Astrocyte (in vitro differentiated cells and primary cell): ENCODE results near the gene LCLAT1. TPM values are rescaled to one million over a fixed set of nuclear protein-coding genes. Genes with fewer than 3 reads are reported as not detected.

ENCODE experiments used
- DNase-seq: peaks from one replicate; pipeline ENCODE4 v3.0.0-alpha.2; 2010; ENCODE audit warnings: low read depth
- FAIRE-seq: peaks from 2 replicates; lab custom pipeline; 2011; peaks lifted over from hg19 to GRCh38; lab: Jason Lieb, UNC
- H2AFZ ChIP-seq: 2 replicates; pipeline ENCODE4 v1.6.0; 2012; ENCODE audit warnings: low read depth, low read length, inconsistent platforms
- H3K27ac ChIP-seq: 2 replicates; pipeline ENCODE4 v1.5.1; 2011; ENCODE audit warnings: low read depth, low read length, inconsistent platforms
- H3K27me3 ChIP-seq: 2 replicates; pipeline ENCODE4 v1.6.0; 2011; ENCODE audit warnings: low read length, inconsistent platforms; ENCODE audit not compliant: insufficient read depth
- H3K36me3 ChIP-seq: 2 replicates; pipeline ENCODE4 v1.5.1; 2011; ENCODE audit warnings: low read length, inconsistent platforms; ENCODE audit not compliant: insufficient read depth
- H3K4me1 ChIP-seq: 2 replicates; pipeline ENCODE4 v1.5.1; 2011; ENCODE audit warnings: low read length, inconsistent platforms; ENCODE audit not compliant: insufficient read depth
- H3K4me2 ChIP-seq: 2 replicates; pipeline ENCODE4 v1.6.0; 2012; ENCODE audit warnings: low read length, inconsistent platforms
- H3K4me3 ChIP-seq: 2 replicates; pipeline ENCODE4 v1.5.1; 2011; ENCODE audit warnings: low read depth, mild to moderate bottlenecking, low read length, inconsistent platforms; ENCODE audit not compliant: insufficient read depth
- H3K79me2 ChIP-seq: 2 replicates; pipeline ENCODE4 v1.6.0; 2012; ENCODE audit warnings: mild to moderate bottlenecking, low read length, inconsistent platforms; ENCODE audit not compliant: insufficient read depth
- H3K9ac ChIP-seq: 2 replicates; pipeline ENCODE4 v1.6.0; 2012; ENCODE audit warnings: mild to moderate bottlenecking, low read length, inconsistent platforms
- H3K9me3 ChIP-seq: 2 replicates; pipeline ENCODE4 v1.5.1; 2012; ENCODE audit warnings: low read depth, mild to moderate bottlenecking, low read length, inconsistent platforms; ENCODE audit not compliant: insufficient read depth
- H4K20me1 ChIP-seq: 2 replicates; pipeline ENCODE4 v1.6.0; 2012; ENCODE audit warnings: low read length, inconsistent platforms; ENCODE audit not compliant: insufficient read depth
- H3K27ac Mint-ChIP-seq: one replicate; pipeline ENCODE4 v1.8.0; 2021; ENCODE audit warnings: mild to moderate bottlenecking, mixed read lengths; ENCODE audit not compliant: unreplicated experiment
- H3K27me3 Mint-ChIP-seq: one replicate; pipeline ENCODE4 v1.8.0; 2021; ENCODE audit warnings: low read depth, mixed read lengths; ENCODE audit not compliant: unreplicated experiment
- H3K36me3 Mint-ChIP-seq: one replicate; pipeline ENCODE4 v1.8.0; 2021; ENCODE audit warnings: low read depth, mixed read lengths; ENCODE audit not compliant: unreplicated experiment
- H3K4me1 Mint-ChIP-seq: one replicate; pipeline ENCODE4 v1.8.0; 2021; ENCODE audit warnings: low read depth, mixed read lengths; ENCODE audit not compliant: unreplicated experiment
- H3K4me3 Mint-ChIP-seq: one replicate; pipeline ENCODE4 v1.8.0; 2021; ENCODE audit warnings: mild to moderate bottlenecking, moderate library complexity, mixed read lengths; ENCODE audit not compliant: unreplicated experiment
- H3K9me3 Mint-ChIP-seq: one replicate; pipeline ENCODE4 v1.8.0; 2021; ENCODE audit warnings: mild to moderate bottlenecking, mixed read lengths; ENCODE audit not compliant: unreplicated experiment
- CTCF ChIP-seq: IDR thresholded peaks from 2 replicates; pipeline ENCODE4 v1.5.1; 2011; ENCODE audit warnings: low read depth, mild to moderate bottlenecking, inconsistent platforms, low read length, moderate library complexity; ENCODE audit not compliant: insufficient read depth
- EZH2 ChIP-seq: IDR thresholded peaks from 2 replicates; pipeline ENCODE4 v1.6.1; 2012; ENCODE audit warnings: mild to moderate bottlenecking, low read length, inconsistent platforms; ENCODE audit not compliant: insufficient read depth
- total RNA-seq: library from RNA; stranded (reverse); gene quantifications from 2 replicates; pipeline ENCODE4 v1.2.1, GENCODE V29; 2021

Gene LCLAT1
- total RNA-seq, 1 donor from 2014 or later = 17.5 TPM

- Histone ChIP-seq H4K20me1 (no peaks in the 10 kb centered on the region), H3K9ac (no peak overlapping the region), H3K36me3 (no peaks in the 10 kb centered on the region), H3K79me2 (no peaks in the 10 kb centered on the region), H3K27ac (no peak overlapping the region), H3K27me3 (no peaks in the 10 kb centered on the region), H2AFZ (no peak overlapping the region), H3K9me3 (no peaks in the 10 kb centered on the region), H3K4me1 (no peaks in the 10 kb centered on the region), H3K4me3 (no peak overlapping the region), H3K4me2 (no peak overlapping the region)
- Mint-ChIP-seq H3K27me3 (peaks cover 4% of the 10 kb centered on the region), H3K4me1 (no peaks in the 10 kb centered on the region), H3K4me3 (no peak overlapping the region), H3K9me3 (peaks cover 3% of the 10 kb centered on the region), H3K36me3 (no peaks in the 10 kb centered on the region), H3K27ac (no peak overlapping the region)
- TF ChIP-seq EZH2 = no peak
- no peak for TF ChIP-seq CTCF
- DNase-seq (no peak), FAIRE-seq (no peak)
Measured at GRCh38 chr2:30684996-30685395, 237.9 kb downstream of the LCLAT1 start.

- Histone ChIP-seq H3K9ac (no peak overlapping the region), H4K20me1 (no peaks in the 10 kb centered on the region), H3K4me1 (no peaks in the 10 kb centered on the region), H3K36me3 (no peaks in the 10 kb centered on the region), H3K79me2 (no peaks in the 10 kb centered on the region), H3K27me3 (no peaks in the 10 kb centered on the region), H3K9me3 (no peaks in the 10 kb centered on the region), H2AFZ (no peak overlapping the region), H3K4me3 (no peak overlapping the region), H3K27ac (no peak overlapping the region), H3K4me2 (no peak overlapping the region)
- TF ChIP-seq EZH2 (no peak), CTCF (no peak)
- H3K9me3 Mint-ChIP-seq = peaks cover 3% of the 10 kb centered on the region
- DNase-seq = no peak
- H3K27ac Mint-ChIP-seq = no peak overlapping the region
- H3K36me3 Mint-ChIP-seq = no peaks in the 10 kb centered on the region
- H3K4me1 Mint-ChIP-seq = no peaks in the 10 kb centered on the region
- no peak overlapping the region for H3K4me3 Mint-ChIP-seq
- H3K27me3 Mint-ChIP-seq = peaks cover 4% of the 10 kb centered on the region
- no peak for FAIRE-seq
Measured at GRCh38 chr2:30686000-30686399, 239.0 kb downstream of the LCLAT1 start.

- no peak for DNase-seq
- no peak overlapping the region for H3K27ac Mint-ChIP-seq
- H2AFZ ChIP-seq = no peak overlapping the region
Measured at GRCh38 chr2:30686669-30687068, 239.6 kb downstream of the LCLAT1 start.

More at GRCh38 chr2:30686669-30687068, 239.6 kb downstream of the LCLAT1 start:
- no peaks in the 10 kb centered on the region for H3K9me3 Mint-ChIP-seq
- Histone ChIP-seq H3K36me3 (no peaks in the 10 kb centered on the region), H4K20me1 (no peaks in the 10 kb centered on the region), H3K27ac (no peak overlapping the region), H3K4me2 (no peak overlapping the region), H3K4me3 (no peak overlapping the region), H3K9me3 (no peaks in the 10 kb centered on the region), H3K4me1 (no peaks in the 10 kb centered on the region), H3K79me2 (no peaks in the 10 kb centered on the region), H3K27me3 (no peaks in the 10 kb centered on the region), H3K9ac (no peak overlapping the region)
- TF ChIP-seq EZH2 (no peak), CTCF (no peak)
- H3K4me3 Mint-ChIP-seq = no peak overlapping the region
- no peaks in the 10 kb centered on the region for H3K4me1 Mint-ChIP-seq
- peaks cover 7% of the 10 kb centered on the region for H3K27me3 Mint-ChIP-seq
- H3K36me3 Mint-ChIP-seq = no peaks in the 10 kb centered on the region
- no peak for FAIRE-seq
